GM18519 (cell line): ENCODE results near the gene PTH2R.
A peak's percentile ranks its signal among the peaks of the same experiment; 100 is the strongest.
"Not testable (repeated sequence)": the region's sequence is repeated elsewhere in the genome, so short reads cannot be mapped to it uniquely, and the experiment has no call there.

Experiments used
- ATAC-seq: cut with Tn5 transposase; IDR thresholded peaks from one replicate; pipeline ENCODE4 v1.9.1; 2021; ENCODE audit warnings: mild to moderate bottlenecking, moderate library complexity; ENCODE audit not compliant: unreplicated experiment, low FRiP score

The PTH2R gene

DNA sequence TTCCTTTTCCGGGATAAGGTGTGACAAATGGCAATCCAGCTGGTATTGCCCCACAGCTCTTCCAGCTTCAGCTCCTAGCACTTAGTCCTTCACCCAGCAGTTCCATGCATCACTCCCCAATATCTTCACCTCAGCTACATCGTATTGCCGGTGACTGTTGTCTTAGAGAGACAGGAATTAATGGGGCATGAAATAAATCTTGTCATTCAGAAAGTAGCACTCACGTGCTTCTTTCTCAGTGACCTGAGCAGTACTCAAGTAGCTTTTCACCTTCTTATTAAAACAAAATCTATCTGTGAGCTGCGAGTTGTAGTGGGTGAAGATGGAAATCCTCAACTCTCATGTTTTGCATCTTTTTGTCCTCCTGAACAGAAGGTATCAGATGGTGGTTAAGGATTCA lies 72.8 kb downstream of the PTH2R start:
- ATAC-seq: peak; percentile 76

DNA sequence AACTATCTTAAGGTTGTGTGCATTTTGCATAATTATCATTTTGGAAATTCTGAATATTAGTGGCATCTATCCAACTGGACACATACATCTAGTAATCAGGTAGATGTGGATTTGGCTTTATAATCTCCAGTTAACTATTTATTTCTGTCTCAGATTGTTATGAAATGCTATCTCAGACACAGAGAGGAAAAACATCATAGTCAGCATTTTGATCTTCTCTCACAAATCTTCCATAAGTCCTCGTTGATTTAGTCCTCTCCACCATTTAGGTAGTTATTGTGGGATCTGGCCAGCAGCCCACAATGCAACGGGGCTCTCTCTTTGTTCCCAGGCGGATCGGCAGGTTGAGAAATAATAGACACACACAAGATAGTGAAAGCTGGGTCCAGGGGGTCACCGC lies 75.4 kb downstream of the PTH2R start:
- ATAC-seq: not testable (repeated sequence)

DNA sequence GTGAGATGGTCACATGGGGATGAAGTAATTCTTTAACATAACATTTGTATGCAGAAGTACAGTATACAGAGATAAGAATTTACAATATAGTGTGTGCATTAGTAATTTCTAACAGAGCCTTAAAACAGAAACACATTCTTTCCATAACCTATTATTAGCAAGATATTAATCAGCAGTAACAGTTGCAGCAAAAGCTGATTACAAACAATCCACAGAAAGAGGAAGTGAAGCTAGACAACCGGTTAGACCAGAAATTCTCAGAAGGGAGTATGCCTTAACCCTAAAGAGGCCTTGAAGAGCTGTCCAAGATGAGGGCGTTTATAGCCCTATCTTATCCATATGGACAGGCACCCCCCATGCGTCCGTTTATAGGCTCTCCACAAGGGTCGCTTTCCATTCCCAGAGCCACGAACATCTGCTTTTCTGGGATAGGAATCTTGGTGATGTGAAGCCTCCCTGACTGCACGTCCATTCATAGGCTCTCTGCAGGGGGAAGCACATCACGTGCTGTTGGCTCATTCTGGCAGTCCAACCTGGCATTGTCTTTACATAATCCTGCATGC lies 75.9 kb downstream of the PTH2R start:
- ATAC-seq: not testable (repeated sequence)

DNA sequence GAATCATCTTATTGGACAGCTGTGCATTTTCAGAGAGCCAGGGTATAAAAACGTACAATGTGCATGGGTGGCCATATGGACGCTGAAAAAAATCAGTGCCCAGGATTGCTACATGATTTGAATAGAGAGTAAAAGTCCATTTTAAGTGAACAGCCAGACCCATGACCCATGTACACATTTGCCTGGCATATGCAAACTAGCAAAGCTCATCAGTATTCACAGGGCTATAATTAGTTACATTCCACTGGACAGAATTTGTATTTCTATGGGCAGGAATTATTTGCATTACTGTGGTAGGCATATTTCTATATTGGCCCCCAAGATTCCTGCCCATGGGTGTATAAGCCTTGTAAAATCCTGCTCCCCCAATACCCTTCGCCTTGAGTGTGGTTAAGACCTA lies 78.8 kb downstream of the PTH2R start:
- no peak for ATAC-seq

DNA sequence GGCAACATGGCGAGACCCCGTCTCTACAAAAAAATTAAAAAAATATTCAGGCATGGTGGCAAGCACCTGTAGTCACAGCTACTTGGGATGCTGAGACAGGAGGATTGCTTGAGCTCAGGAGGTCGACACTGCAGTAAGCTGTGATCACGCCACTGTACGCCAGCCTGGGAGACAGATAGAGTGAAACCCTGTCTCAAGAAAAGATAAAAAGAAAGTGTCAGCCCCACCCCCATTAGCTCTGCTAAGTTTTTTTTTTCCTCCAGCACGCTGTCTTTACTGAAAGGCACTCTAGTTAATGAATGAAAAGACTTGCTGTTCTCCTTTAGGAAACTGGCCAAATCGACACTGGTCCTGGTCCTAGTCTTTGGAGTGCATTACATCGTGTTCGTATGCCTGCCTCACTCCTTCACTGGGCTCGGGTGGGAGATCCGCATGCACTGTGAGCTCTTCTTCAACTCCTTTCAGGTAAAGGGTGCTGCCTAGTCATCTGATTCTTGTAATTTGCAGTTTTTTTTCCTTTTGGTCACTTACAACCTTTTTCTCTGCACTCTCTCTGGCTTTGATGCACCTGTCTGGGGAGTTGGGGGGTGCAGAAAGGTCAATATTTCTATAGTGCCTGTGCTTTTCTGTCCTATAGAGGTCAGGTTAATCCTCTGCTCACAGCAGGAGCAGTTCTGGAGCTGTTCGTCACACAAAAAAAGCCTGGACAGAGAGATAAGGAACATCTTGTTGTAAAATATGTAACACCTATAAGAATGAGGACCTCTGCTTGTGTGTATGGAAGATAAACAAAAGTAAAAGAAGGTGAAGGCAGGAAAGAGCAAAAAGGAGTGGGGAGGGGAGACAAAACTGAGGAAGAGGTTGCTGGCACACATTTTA lies 82.3 kb downstream of the PTH2R start:
- ATAC-seq: no peak

DNA sequence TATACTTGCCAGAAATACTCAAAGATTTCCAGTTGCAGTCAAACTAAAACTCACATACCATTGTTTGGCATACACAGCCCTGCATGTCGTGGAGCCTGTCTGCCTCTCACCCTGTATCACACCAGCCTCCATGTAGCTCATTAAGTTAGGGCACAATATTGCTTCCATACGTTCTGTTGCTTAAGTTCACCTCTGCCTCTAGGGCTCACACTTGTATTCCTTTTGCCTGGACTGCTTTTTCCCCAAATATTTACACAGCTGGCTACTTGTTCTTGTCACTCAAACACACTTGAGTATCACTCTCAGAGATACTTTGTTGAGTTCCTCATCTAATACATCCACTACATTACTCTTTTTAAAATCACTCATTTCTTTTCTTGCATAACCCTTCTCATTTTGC lies 83.1 kb downstream of the PTH2R start:
- ATAC-seq: no peak

DNA sequence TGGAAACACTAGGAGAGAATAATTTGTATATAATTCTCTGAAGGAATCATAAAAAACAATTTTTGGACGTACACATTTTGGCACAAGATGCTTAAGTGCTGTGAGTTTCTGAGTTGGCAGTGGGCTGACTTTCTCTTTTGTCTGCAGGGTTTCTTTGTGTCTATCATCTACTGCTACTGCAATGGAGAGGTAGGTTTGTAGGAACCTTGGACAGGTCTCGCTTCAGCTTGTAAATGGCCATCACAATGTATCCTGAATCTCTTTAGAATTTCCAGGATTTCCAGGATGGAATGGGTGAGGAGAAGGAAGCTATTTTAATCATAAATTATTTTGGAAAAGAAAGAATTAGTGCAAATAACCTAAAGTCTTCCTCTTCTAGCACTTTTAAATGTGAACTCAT lies 83.9 kb downstream of the PTH2R start:
- no peak for ATAC-seq

DNA sequence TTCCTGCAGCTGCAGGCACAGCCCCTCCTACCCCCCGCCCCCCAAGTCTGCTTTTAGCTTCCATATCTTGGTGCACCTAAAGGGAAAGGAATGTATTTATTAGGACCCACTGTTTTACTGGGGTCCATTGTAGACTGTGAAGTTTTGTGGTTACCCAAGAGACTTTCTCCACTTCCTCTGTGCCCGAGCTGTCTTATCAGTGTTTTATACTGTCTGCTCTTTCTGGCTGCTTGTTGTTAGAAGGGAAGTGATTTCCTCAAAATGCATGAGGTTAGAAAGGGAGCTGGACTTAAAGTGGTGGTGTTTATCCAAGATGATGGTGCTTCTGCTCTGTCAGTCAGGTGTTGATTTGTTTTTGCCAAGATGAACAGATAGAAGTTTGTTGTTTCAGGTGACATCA lies 85.0 kb downstream of the PTH2R start:
- no peak for ATAC-seq

DNA sequence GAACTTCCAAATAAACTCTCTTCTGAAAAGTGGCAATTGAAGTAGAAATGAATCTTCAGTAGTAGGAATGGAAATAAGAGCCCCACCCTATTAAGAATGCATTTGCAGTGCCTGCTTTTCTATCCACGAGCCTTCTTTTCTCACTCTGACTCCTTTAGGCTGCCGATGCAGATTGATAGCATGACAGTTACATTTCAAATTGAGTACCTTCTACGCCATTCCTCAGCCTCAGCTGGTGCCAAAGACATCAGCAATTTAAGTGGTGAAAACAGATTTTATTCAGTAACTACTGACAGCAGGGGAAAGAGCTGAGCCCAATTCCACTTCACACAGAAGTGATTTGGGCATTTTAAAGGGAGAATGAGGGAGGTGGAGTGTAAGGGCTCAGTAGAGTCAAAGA lies 85.5 kb downstream of the PTH2R start:
- no peak for ATAC-seq

DNA sequence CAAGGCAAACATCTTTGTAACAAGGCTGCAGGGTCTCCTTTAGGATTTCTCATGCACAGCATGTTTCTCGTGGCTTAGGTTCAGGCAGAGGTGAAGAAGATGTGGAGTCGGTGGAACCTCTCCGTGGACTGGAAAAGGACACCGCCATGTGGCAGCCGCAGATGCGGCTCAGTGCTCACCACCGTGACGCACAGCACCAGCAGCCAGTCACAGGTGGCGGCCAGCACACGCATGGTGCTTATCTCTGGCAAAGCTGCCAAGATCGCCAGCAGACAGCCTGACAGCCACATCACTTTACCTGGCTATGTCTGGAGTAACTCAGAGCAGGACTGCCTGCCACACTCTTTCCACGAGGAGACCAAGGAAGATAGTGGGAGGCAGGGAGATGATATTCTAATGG lies 86.6 kb downstream of the PTH2R start:
- ATAC-seq: no peak

DNA sequence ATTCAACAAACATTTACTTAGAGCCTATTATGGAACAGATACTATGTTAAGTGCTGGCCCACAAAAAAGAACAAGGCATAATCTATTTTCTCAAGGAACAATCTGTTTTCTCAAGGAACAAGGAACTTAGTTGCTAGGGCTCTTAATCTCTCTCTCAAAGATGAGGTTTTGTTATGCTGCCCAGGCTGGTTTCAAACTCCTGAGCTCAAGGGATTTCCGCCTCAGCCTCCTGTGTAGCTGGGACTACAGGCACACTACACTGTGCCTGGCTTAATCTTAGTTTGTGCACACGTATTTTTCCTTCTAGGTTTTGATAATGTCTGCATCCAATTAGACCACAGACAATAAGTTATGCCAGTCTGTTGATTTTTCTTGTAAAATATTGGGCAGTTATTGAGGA lies 89.5 kb downstream of the PTH2R start:
- ATAC-seq: no peak

DNA sequence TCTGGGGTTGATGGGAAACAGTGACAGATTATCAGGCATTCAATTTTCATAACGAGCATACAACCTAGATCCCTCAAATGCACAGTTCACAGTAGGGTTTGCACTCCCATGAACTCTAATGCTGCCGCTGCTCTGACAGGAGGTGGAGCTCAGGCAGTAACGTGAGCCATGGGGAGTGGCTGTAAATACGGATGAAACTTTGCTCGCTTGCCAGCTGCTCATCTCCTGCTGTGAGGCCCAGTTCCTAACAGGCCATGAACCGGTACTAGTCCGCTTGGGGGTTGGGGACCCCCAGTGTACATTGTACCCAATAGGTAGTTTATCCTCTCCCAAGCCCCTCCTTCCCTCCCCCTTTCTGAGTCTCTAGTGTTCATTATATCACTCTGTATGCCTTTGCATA lies 94.6 kb downstream of the PTH2R start:
- no peak for ATAC-seq

DNA sequence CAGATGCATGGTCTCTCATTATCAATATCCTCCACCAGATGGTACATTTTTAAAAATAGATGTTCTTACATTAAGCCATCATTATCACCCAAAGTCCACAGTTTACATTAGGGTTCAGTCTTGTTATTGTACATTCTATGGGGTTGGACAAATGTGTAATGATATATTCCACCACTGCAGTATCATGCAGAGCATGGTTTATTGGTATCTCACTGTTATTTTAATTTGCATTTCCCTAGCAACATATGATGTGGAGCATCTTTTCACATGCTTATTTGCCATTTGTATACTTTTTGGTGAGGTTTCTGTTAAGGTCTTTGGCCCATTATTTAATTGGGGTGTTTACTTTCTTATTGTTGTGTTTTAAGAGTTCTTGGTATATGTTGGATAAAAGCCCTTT lies 95.7 kb downstream of the PTH2R start:
- ATAC-seq: no peak

DNA sequence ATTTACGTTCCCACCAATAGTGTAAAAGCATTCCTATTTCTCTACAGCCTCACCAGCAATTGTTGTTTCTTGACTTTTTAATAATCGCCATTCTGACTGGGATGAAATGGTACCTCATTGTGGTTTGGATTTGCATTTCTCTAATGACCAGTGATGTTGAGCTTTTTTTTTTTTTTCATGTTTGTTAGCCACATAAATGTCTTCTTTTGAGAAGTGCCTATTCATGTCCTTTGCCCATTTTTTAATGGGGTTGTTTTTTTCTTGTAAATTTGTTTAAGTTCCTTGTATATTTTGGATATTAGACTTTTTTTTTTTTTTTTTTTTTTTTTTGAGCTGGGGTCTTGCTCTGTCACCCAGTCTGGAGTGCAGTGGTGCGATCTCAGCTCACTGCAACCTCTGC lies 98.8 kb downstream of the PTH2R start:
- not testable (repeated sequence) for ATAC-seq

DNA sequence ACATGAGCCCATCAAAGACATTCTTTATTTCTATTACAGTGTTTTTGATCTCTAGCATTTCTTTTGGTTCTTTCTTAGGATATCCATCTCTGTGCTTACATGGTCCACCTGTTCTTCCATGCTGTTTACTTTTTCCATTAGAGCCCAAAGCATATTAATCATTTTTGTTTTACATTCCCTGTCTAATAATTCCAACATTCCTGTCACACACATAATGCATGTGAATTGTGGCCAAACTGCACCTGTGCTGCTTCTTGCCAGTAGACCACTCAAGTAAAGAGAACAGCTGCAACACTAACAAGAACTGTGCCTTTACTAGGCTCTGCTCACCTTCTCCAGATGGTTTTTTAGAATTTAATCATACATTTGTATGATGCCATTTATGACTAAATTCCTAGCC lies 103.0 kb downstream of the PTH2R start:
- no peak for ATAC-seq

DNA sequence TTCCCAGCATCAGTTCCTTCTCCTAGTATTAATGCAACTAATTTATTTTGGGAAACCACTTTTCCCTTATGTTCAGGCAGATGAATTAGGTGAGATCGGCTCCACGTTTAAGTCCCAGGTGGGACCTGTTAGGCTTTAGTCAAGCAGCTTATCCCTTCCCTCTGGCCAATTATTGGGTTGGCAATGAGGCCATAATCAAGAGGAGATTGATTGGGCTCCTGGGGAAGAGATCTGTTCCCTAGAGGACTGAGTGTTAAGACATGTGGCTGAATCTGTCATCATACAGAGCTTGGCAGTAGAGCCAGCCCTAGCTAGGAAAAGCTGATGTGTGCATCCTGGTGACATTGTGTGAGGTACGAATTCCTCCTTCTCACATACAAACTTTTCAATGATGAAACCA lies 104.4 kb downstream of the PTH2R start:
- ATAC-seq: no peak

DNA sequence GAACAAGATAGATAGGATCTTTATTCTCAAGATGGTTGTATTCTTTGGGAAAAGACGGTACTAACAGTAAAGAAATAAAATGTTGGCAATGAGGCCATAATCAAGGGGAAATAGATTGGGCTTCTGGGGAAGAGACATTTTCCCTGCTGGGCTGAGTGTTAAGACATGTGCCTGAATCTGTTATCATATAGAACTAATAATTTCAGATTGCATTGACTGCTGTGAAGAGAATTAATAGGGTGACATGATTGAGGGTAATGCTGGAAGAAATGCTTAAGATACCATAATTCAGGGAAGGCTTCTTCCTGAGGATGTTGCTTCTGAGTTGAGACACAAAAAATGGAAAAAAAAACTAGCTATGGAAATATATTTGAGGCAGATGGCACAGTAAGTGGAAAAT lies 105.0 kb downstream of the PTH2R start:
- no peak for ATAC-seq

DNA sequence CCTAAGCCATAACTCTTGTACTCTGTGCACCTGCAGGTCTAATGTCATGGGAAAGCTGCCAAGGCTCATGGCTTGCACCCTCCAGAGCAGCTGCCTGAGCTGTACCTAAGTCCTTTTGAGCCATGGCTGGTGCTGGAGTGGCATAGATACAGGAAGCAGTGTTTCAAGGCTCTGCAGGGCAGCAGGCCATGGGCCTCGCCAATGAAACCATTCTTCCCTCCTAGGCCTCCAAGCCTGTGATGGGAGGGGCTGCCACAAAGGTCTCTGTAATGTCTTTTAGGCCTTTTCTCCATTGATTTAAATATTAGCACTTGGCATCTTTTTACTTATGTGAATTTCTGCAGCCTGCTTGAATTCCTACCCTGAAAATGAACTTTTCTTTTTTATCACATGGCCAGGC lies 108.5 kb downstream of the PTH2R start:
- ATAC-seq: no peak

DNA sequence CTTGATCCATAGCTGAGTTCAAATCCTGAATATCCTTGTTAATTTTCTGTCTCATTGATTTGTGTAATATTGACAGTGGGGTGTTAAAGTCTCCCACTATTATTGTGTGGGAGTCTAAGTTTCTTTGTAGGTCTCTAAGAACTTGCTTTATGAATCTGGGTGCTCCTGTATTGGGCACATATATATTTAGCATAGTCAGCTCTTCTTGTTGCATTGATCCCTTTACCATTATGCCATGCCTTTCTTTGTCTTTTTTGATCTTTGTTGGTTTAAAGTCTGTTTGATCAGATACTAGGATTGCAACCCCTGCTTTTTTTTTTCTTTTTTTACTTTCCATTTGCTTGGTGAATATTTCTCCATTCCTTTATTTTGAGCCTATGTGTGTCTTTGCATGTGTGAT lies 116.5 kb downstream of the PTH2R start:
- ATAC-seq: not testable (repeated sequence)

DNA sequence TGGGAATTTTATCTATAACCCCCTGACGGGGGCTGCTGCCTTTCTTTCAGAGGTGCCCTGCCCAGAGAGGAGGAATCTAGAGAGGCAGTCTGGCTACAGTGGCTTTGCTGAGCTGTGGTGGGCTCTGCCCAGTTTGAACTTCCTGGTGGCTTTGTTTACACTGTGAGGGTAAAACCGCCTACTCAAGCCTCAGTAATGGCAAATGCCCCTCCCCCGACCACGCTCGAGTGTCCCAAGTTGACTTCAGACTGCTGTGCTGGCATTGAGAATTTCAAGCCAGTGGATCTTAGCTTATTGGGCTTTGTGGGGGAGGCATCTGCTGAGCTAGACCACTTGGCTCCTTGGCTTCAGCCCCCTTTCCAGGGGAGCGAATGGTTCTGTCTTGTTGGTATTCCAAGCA lies 118.6 kb downstream of the PTH2R start:
- ATAC-seq: not testable (repeated sequence)

DNA sequence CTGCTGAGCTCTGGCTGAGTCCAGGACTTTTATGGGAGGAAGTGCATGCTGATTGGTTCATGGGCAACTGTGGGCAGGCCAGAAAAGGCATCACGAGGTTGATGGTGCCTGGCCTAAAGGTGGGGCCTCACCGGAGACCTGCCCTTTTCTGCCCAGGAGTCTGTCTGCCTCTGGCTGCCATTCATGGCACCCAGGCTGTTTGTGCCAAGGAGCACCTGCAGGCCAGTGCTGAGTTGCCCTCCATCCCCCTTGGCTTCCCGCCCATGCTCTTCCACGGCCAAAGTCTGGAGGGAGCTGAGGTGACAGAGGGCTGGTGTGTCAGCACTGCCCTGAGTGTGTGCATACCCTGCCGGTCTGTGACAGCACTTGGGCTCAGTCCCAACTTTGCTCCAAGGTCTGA lies 123.2 kb downstream of the PTH2R start:
- ATAC-seq: no peak

DNA sequence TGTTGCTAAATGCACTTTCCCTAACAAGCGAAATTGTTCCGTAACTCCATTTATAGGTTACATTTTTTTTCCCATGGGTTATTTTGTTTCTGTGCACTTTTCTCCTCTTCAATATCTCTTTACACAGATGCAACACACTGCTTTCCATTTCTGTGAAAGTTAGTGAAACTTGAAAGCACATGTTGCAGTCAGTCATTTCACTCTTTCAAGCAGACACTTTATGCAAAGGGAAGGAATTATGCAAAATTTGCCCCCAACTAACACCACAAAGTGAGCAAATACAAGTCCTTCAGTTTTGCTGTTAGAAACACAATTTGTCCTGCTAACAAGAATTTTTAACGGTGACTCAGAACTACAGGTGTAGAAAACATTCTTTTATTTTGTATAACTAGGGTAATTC lies 124.8 kb downstream of the PTH2R start:
- ATAC-seq: peak; percentile 49
